ENCODE measurements around the gene MRFAP1L1.

Gene MRFAP1L1

DNA sequence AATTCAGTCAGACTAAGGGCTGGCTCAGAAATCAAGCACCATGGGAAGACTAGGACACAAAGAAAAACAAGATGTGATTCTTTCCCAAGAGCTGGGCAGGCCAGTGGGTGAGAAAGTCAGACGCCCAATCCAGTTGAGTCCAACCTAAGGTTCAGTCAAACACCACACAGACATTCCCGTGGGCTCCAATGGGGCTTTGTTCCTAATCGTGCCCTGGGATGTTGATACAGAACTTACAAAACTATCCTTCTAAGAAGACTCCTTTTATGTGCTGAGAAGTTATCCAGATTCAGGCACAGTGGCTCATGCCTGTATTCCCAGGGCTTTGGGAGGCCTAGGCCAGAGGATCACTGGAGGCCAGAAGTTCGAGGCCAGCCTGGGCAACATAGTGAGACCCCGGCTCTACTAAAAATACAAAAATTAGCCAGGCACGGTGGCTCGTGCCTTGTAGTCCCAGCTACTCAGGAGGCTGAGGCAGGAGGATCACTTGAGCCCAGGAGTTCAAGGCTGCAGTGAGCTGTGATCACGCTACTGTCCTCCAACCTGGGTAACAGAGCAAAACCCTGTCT lies 10.0 kb upstream of the MRFAP1L1 start:
- H3K27ac ChIP-seq = no peak overlapping the region
- no peak for TF ChIP-seq ZFX (IDR thresholded peaks at IDR 0.05; ENCODE audit: borderline replicate concordance)
- TF ChIP-seq CTCF (IDR thresholded peaks at IDR 0.05) = no peak

GRCh38 chr4:6718932-6719610 lies 9.4 kb upstream of the MRFAP1L1 start:
- H3K27ac ChIP-seq = no peak overlapping the region
- TF ChIP-seq CTCF (IDR thresholded peaks at IDR 0.05) (no peak), ZFX (IDR thresholded peaks at IDR 0.05; ENCODE audit: borderline replicate concordance) (no peak)

- TF ChIP-seq CTCF (IDR thresholded peaks at IDR 0.05) (no peak), ZFX (IDR thresholded peaks at IDR 0.05; ENCODE audit: borderline replicate concordance) (no peak)
- no peak overlapping the region; the same call in 1 of the 2 replicates for H3K27ac ChIP-seq
Measured at GRCh38 chr4:6716958-6717655, 7.4 kb upstream of the MRFAP1L1 start.

- TF ChIP-seq ZFX (IDR thresholded peaks at IDR 0.05; ENCODE audit: borderline replicate concordance) = no peak
- no peak; the same call in 1 of the 2 replicates for TF ChIP-seq CTCF (IDR thresholded peaks at IDR 0.05)
- H3K27ac ChIP-seq = peak within 1 kb of the TSS; percentile 87
Measured at GRCh38 chr4:6716018-6716911, 6.6 kb upstream of the MRFAP1L1 start, which contains the start of gene BLOC1S4. Gene BLOC1S4 (plus strand): TSS chr4:6716174. CDS start chr4:6716210, 36 bp downstream.

DNA sequence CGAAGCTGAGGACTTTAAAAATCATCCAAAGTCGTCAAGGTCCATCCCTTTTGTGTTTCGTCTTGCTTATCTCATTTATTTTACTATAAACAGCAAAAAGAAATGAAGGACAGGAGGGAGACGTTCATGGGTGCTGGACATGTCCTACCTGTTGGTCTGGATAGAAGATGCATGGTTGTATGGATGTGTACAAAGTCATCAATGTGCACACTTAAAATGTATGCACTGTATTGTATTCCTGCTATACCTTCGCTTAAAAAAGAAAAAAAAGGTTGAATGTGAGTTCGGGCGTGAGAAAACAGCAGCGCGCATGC lies 6.0 kb upstream of the MRFAP1L1 start:
- H3K27ac ChIP-seq = peak overlapping the region; percentile 87
- TF ChIP-seq ZFX (IDR thresholded peaks at IDR 0.05; ENCODE audit: borderline replicate concordance) (no peak), CTCF (IDR thresholded peaks at IDR 0.05) (no peak)

DNA sequence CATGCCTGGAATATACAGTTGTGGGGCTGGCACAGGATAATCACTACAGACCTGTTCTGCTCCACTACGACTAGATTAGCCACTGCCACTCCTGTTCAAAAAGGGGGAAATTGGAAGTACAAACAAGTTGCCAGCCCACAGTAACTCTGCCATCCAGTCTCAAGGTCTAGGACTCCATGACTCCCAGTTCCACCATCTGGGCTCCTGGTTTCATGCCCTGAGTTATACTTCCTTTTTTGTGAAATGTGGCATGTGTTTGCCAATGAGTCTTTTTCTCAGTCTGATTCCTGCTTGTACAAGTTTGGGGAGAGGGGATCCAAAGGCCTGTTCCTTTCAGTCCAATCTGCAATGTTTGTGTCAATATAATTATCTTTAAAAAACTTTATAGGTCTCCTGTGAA lies 5.3 kb upstream of the MRFAP1L1 start:
- TF ChIP-seq CTCF (IDR thresholded peaks at IDR 0.05) = no peak
- no peak for TF ChIP-seq ZFX (IDR thresholded peaks at IDR 0.05; ENCODE audit: borderline replicate concordance)
- no peak overlapping the region for H3K27ac ChIP-seq
